HG03520 (cell line): Measurements from ENCODE around the gene ARHGEF38.
"Not testable (repeated sequence)": the region's sequence is repeated elsewhere in the genome, so short reads cannot be mapped to it uniquely, and the experiment has no call there.

Experiments
- ATAC-seq: cut with Tn5 transposase; IDR thresholded peaks from one replicate; pipeline ENCODE4 v1.9.1; 2021; ENCODE audit warnings: mild to moderate bottlenecking, moderate library complexity; ENCODE audit not compliant: unreplicated experiment

The ARHGEF38 gene

DNA sequence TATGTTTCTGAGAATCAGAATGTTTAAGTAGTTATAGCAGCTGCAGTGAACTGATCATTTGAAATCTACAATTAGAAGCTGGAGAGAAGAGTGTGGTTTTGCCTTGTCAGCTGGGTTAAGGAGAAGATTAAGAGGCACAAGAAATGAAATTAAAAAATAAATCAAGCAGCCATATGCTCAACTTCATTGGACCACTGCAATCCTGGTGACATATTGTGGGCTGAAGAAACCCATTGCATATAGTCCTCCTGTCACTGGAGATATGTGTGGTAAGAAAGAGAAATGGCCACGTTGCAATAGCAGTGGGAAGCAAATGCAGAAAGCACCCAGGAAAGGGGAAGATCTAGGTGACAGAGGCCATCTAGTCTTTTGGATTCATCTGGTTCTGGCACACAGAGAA, 93.0 kb downstream of the ARHGEF38 start:
- ATAC-seq: no peak

DNA sequence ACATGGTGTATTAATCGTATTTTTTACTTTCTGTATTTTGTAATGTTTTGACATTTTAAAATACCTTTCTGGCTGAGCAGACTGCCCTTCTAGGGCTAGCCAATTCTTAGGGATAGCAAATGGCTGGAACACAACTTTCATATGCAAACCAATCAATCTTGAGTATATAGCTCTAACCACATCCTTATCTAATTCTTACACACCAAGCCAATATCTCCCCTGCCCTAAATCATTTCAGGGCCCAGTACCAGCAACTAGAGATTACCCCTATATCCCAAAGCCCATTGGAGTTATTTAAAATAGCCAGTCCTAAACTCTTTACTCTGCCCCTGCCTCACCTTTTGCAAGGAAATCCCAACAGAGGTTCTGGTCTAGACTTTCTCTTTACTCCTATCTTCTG, 97.8 kb downstream of the ARHGEF38 start:
- ATAC-seq: no peak

DNA sequence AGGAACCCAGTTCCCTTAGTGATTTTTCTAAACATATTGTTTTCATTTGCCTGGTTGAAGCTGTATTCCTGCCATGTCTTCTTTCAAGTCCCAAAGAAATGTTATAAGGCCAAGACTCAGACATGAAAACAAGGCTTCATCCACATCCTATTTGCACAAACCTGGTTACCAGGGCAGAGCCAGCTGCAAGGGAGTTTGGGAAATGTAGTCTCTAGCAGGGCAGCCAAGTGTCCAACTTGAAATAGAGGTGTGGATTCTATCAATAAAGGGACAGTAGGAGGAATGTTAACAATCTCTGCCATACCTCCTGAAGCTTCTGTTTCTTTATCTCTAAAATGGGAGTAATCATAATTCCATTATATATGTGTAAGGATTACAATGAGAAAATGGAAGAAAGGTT, 99.5 kb downstream of the ARHGEF38 start:
- no peak for ATAC-seq

DNA sequence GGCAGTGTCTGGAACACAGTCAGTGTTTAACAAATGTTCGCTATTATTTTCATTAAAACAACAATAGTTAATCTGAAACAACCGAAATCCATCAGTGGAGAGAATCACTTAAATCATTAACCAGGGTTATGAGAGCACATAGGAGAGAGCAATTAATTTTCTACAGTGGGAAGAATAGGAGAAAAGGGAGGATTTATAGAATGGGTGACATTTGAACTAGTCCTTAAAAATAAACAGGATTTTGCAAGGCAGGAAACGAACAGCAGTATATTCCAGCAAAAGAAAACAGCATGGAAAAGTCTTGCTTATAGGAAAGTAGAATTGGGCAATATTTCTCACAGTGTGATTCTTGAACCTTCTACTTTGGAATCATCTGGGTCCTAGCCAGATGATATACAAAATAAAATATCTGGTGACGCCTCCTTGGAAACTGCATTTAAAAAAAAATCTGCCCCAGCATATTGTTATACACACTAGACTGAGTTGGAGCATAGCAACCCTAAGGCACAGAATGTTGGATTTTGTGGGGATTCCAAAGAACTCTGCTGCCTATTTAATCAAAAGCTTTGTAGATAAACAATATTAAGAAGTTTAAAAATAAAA, 100.0 kb downstream of the ARHGEF38 start:
- ATAC-seq: no peak

DNA sequence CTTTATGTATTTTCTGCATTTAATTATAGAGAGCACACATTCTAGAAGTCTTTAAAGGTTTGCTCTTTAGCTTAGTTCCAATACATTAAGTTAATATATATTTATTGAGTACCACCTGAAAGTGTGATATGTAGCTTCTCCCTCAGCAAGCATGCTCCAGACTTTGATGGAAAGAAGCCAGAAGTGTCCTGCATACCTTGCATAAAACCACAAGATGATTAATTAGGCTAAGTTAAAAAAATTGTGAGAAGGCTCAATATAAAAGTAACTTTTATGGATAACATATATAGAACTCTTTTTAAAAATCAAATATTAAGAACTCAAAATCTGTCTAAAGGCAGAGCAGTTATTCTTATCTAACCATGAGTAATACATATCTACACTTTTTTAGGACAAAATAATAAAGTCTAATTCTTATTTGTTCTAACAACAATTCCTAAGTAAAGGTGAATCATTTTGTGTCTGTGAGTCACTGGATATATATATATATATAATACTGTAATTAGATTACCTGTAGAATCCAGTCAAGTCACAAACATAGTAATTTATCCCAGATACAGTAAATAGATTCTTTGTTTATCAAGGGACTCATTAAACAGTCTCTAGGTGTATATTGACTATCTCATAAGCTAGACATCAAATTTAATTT, 104.8 kb downstream of the ARHGEF38 start:
- ATAC-seq: no peak

DNA sequence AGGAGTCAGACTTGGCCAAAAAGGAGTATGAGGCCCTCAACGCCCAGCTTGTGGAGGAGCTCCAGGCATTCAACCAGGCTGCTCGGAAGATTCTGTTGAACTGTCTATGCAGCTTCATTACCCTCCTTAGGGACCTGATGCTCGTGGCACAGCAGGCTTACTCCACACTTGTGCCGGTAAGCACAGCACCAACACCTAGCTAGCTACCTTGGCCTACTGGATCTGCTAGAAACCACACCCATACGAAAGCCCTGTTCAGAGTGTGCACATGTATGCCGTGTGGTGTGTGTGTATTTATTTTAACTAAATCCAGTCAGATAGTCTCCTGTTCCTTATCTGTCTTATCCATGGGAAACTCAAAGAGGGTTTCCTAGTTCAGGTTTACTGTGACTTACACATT, 106.8 kb downstream of the ARHGEF38 start:
- ATAC-seq: no peak

DNA sequence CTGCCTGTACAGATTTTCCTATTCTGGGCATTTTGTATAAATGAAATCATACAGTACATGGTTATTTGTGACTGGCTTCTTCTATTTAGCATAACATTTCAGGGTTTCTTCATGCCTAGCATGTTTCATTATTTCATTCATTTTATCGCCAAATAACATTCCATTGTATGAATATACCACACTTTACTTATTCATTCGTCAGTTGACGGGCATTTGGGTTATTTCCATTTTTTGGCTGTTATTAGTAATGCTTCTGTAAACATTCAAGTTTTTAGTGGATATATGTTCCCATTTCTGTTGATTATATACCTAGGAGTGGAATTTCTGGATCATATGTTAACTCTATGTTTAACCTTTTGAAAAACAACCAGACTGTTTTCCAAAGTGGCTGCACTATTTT, 108.6 kb downstream of the ARHGEF38 start:
- ATAC-seq: no peak

DNA sequence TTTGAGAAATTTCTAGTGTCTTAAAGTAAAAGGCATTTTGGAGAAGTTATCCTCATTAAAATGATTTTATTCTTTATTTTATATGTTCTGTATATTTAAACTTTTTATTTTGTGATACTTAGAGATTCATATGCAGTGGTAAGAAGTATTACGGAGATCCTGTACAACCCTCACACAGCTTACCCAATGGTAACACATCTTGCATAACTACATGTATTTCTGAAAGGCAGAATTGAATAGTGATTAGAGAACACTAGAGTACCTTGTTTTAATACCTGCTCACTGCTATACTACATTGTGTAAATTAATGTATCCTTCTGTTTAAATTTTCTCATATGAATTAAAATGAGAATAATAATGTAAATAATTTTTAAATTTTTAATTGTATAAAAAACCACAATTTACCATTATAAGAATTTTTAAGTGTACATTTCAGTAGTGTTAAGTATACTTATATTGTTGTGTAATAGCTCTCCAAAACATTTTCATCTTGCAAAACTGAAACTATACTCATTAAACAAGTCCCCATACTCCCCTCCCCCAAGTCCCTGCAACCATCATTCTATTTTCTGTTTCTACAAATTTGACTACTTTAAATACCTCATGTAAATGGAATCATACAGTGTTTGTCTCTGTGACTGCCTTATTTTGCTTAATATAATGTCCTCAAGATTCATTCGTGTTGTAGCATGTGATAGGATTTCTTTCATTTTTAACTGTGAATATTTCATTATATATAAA, 110.7 kb downstream of the ARHGEF38 start:
- no peak for ATAC-seq

DNA sequence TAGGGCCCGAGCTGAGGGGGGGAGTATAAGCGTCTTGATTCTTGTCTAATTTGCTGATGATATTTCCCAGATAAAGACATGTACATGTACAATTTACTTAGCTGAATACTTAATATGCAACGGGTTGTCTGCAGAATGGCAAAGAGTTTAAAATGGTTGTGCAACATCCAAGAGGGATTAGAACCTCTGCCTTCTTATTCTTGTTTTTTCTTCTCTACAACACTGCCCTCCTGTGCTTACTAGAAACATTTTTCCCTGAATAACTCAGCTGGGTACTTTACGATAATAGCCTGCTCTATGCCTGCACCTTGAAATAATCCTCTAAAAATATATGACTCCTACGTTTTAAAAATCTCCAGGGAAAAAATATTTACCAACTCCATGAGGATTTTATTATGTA, 114.3 kb downstream of the ARHGEF38 start:
- ATAC-seq: no peak

DNA sequence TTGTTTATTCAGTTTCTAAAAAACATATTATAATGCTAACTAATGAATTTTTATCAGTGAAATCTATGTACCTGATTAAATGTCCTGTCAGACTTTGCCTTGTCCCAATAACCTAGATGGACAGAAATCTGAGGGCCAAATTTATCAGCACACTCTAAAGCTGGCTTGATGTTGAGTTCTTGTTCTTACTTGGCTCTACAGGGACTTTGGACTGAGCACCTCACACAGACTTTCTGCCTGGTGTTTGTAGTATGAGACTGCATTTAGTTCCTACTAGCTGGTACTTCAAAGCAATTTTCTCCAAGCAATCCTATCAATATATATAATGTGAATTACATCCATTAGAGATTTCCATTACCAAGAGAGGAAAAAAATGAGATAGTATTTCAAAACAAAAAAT, 118.3 kb downstream of the ARHGEF38 start:
- ATAC-seq: no peak

DNA sequence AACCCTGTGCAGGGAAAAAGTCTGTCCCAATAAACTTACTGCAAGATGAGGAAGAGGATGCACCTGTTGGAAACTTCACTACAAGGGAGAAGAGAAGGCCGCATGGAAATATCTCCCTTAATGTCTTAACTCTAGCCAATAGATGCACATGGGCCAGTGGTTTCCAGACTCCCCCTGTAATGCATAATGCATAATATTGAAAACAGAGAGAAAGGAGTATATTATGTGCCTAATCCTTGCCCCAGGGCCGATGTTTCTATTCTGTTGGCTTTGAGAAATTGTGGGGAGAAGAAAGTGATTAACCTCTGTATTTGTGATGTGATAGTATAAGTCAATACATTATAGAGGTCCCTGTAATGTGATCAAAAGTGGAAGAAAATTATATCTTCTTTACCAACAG, 118.9 kb downstream of the ARHGEF38 start:
- ATAC-seq: no peak

DNA sequence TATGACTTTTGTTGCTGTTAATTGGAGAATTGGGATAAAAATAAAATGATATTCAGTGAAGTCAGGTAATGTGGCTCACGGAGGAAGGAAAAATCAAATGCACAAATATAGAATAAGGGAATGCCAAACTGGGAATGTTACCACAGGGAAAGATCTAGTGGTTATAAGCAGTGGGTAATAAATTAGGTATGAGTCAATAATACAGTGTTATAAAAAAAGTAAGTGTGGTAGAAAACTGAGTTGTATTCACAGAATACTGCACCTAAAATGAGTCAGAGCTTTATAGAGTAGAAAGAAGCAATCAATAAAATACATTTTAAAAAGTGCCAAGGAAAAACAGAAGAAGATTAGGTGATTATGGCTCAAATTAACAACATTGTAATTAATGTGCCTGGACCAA, 121.6 kb downstream of the ARHGEF38 start:
- no peak for ATAC-seq

DNA sequence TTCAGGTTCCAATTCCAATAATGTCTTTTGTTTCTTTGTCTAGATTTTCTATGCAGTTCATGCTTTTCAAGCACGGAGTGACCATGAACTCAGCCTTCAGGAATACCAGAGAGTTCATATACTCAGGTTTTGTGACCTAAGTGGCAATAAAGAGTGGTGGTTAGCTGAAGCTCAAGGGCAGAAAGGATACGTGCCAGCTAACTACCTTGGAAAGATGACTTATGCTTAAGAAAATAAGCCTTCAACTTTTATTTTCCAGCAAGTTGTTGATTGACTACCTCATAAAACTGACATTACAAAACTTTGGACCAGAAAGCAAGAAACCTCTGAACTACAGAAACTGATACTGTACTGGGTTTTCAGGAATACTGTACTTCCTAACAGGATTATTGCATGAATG, 125.3 kb downstream of the ARHGEF38 start:
- ATAC-seq: no peak

DNA sequence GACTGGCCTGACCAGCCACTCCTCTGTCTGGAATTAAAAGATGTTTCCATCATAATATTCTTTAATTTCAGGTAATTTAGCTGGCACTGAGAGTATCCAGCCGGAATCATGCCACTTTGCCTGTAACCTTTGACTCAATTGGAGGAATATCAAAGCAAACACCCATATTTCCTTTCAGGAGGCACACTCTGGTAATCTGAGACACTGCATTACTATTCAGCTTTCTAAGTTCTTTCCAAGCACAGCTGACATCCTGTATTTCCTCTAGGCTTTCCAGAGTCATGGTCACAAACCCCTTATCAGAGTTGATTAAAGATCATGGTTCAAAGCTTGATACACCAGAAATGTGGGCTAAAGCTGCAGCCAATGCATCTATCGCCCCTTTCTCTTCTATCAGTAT, 126.8 kb downstream of the ARHGEF38 start:
- no peak for ATAC-seq

DNA sequence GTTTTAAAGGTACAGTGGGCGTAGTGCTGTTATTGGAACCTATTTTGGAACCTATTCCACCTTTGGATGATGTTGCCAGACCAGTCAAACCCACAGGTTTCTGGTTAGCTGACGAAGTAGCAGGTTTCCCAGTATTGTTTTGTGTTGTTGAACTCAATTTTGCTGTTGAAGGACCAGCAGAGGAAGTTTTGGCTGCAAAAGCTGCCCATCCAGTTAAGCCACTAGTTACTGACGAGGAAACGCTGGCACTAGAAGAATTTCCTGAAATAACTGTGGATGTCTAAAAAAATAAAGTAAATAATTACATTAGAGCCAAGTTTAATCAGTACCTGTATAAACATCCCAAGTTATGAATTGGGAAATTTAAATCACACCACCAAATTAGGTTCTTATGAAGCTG, 130.6 kb downstream of the ARHGEF38 start:
- no peak for ATAC-seq

DNA sequence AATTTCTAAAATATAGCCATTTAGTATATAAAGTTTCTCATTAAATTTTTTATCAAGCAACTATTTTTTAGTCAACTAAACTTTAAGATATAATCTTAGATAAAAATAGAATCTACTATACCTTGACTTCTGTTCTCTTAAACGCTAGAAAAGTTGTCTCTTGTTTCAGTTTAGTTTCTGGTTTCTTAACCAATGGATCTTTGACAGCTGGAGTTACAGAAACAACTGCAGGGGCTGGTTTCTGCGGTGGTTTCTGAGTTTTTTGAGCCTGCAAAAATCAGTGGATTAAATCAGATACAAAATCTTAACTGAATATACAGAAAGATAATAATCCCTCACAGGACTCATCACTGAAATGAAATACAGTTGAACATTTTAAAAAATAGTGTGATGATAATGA, 134.2 kb downstream of the ARHGEF38 start:
- no peak for ATAC-seq

DNA sequence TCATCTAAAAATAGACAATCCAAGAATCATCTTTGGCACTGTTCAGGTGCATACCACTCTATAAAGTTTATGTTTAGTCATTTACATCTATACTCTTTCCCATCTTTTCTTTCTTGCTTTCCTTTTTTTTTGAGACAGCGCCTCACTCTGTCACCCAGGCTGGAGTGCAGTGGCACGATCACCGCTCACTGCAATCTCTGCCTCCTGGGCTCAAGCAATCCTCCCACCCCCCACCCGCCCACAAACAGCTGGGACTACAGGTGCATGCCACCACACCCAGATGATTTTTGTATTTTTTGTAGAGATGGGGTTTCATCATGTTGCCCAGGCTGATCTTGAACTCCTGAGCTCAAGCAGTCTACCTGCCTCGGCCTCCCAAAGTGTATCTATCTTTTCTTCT, 142.4 kb downstream of the ARHGEF38 start:
- not testable (repeated sequence) for ATAC-seq

DNA sequence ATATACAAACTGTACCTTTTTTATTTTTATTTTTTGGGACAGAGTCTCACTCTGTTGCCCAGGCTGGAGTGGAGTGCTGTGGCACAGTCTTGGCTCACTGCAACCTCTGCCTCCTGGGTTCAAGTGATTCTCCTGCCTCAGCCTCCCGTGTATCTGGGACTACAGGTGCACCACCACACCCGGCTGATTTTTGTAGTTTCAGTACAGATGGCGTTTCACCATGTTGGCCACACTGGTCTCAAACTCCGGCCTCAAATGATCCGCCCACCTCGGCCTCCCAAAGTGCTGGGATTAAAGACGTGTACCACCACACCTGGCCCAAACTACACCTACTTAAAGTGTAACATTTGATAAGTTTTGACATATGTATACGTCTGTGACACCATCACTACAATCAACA, 143.4 kb downstream of the ARHGEF38 start:
- not testable (repeated sequence) for ATAC-seq

DNA sequence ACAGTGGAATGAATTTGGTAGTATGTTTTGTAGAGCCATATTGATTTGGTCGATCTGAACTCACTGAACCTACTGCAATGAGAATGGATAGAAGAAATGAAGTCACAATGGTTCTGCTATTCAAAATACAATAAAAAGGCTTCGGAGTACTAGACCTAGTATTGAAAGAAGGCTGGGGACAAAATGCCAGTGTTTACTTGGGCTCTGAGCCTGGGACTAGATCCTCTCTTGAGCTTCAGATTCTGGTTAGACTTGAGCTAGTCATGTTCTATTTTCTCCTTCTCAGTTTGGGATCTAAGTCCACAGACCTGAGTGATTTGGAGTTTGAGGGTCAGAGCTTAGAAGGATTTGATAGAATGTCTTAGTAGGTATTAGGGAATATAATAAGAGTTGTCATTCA, 146.2 kb downstream of the ARHGEF38 start:
- ATAC-seq: no peak

DNA sequence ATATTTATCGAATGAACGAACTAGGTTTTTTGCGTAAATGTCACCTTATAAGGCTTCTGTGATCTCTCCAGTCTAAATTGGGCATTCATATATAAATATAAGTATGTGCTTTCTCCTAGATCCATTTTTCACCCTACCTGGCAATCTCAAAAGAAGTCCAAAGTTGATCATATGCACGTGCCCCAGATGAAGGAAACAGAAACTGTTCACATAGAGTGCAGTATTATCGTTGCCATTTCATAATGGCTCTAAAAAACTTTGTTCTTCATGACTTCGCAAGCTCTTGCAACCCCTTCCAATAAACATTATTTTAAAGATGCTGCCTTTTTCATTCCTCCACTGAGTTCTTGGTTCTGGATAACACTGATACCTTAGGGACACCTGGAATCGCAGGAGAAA, 155.4 kb downstream of the ARHGEF38 start:
- ATAC-seq: no peak

DNA sequence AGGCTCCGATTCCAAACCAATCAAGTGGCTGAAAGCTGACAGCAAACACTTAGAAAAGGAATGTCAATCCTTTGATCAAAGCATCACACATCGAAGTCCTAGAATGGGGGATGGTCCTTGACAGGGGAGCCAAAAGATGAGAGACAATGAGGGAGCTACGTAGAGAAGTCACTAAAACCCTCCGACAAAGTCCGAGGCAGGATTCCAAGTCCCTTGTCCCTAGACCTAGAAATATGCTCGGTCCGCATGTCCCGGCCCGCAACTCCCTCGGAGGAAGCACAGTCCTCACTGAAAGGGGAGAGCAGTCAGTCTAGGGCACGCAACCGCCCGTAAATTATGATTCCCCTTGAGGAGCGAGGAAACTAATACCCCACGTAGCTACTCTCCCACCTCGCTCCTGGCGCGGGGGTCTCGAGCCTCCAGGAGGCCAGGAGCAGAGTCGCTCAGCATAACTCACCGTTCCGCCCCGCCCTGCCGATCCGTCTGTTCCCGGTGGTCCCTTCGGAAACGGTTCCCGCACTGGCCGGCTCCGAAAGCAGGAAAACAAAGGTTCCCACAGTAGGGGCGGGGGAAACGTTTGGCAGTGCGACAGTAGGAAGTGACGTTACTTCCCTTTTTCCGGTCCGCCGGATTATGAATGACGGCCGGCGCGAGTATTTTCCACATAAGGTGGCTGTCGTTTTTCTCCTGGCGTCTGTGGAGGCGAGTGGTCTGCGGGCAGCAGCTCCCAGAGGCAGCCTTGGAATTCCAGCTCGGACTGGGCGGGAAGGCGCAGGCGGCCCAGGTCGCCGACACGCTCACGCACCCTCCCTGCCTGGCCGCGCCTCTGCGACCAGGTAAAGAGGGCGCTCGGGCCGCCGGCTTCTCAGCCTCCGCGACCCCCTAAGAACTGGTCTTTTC, 156.0 kb downstream of the ARHGEF38 start, which contains the start of the genes GSTCD and INTS12:
TSS of gene GSTCD (plus strand) at position 604 of the 900 bp plus-strand sequence. CDS start 8,830 bp downstream, outside the sequence.
TSS of gene INTS12 (minus strand) at position 509 of the 900 bp plus-strand sequence. CDS start 8,684 bp downstream, outside the sequence.
- peak; percentile 76 for ATAC-seq
